ENCODE measurements around the gene RCSD1.

DNA sequence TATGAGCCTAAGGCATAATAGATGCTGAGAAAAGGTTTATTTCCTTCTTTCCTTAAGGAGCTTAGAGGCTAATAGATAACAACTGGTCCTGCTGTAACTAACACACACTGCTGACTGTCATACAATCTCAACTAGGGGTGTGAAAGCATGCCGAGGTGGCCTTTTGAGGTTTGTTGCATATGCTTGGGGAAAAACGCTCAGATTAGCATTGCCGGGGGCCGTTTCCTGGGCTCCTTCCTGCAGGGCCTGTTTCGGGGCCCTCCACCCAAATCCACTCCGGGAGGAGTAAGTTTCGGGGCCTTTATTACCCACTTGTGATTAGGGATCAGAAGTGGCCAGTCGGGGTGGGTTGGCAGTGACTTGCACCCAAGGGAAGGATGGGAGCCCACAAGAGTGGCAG lies 27.2 kb upstream of the RCSD1 start:
- TF ChIP-seq, protein P1, sequence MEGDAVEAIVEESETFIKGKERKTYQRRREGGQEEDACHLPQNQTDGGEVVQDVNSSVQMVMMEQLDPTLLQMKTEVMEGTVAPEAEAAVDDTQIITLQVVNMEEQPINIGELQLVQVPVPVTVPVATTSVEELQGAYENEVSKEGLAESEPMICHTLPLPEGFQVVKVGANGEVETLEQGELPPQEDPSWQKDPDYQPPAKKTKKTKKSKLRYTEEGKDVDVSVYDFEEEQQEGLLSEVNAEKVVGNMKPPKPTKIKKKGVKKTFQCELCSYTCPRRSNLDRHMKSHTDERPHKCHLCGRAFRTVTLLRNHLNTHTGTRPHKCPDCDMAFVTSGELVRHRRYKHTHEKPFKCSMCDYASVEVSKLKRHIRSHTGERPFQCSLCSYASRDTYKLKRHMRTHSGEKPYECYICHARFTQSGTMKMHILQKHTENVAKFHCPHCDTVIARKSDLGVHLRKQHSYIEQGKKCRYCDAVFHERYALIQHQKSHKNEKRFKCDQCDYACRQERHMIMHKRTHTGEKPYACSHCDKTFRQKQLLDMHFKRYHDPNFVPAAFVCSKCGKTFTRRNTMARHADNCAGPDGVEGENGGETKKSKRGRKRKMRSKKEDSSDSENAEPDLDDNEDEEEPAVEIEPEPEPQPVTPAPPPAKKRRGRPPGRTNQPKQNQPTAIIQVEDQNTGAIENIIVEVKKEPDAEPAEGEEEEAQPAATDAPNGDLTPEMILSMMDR (IDR thresholded peaks at IDR 0.05) = no peak
- TF ChIP-seq POLR2A (IDR thresholded peaks at IDR 0.05) = no peak
